Neural progenitor cell (in vitro differentiated cells): ENCODE measurements around the gene RBM45.

ENCODE experiments used
- CTCF ChIP-seq: fragments of 200-600 bp; sonication (generic); IDR thresholded peaks from 2 replicates; pipeline ENCODE4 v1.5.1; 2017; ENCODE audit warnings: antibody characterized with exemption, mild to moderate bottlenecking
- EZH2 ChIP-seq: fragments of 200-600 bp; sonication (generic); IDR thresholded peaks from 2 replicates; pipeline ENCODE4 v1.6.1; 2017; ENCODE audit warnings: antibody characterized with exemption, mild to moderate bottlenecking, moderate library complexity

GRCh38 chr2:178125125-178125524 lies 12.9 kb downstream of the RBM45 start:
- TF ChIP-seq CTCF (no peak), EZH2 (no peak)
